ENCODE data around the gene RBM24. TPM values are rescaled to one million over a fixed set of nuclear protein-coding genes. Genes with fewer than 3 reads are reported as not detected.

The RBM24 gene
- total and polyA plus RNA-seq, 9 of the 15 experiments (the other 6 are each of a cell fraction or from before 2014, with no cell fraction given): not detected

- TF ChIP-seq ZNF507 (tag; conservative IDR thresholded peaks at IDR 0.05): no peak
- no peak for TF ChIP-seq SRSF1 (IDR thresholded peaks at IDR 0.05; ENCODE audit: low read depth, low read length)
- TF ChIP-seq ZNF76 (CRISPR knock-in tag; IDR thresholded peaks at IDR 0.05; ENCODE audit: borderline replicate concordance): no peak
- TF ChIP-seq, protein P1, sequence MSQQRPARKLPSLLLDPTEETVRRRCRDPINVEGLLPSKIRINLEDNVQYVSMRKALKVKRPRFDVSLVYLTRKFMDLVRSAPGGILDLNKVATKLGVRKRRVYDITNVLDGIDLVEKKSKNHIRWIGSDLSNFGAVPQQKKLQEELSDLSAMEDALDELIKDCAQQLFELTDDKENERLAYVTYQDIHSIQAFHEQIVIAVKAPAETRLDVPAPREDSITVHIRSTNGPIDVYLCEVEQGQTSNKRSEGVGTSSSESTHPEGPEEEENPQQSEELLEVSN (IDR thresholded peaks at IDR 0.05; ENCODE audit: borderline replicate concordance in 1 of 2, extremely low read depth in 1 of 2, insufficient read depth in 1 of 2, insufficient read length in 1 of 2, low read depth in 1 of 2, low read length in 1 of 2, poor library complexity in 1 of 2, severe bottlenecking in 1 of 2): peak in 1 of 2 experiments; percentile 44
- TF ChIP-seq POU5F1 (IDR thresholded peaks at IDR 0.05; ENCODE audit: borderline replicate concordance, low read depth, low read length, partially characterized antibody): no peak
- TF ChIP-seq RBFOX2 (IDR thresholded peaks at IDR 0.05; ENCODE audit: low read depth, low read length): 0 out of 2 replicates have a peak, but pooled peaks have one; percentile 33
- no peak for TF ChIP-seq CHD2 (IDR thresholded peaks at IDR 0.05; ENCODE audit: low read depth, low read length)
- peak; percentile 50; the same call in 1 of the 2 replicates for TF ChIP-seq NR2C2 (CRISPR knock-in tag; IDR thresholded peaks at IDR 0.05)
- TF ChIP-seq NR2C2 (tag; IDR thresholded peaks at IDR 0.05): peak; percentile 89
- TF ChIP-seq ATF7 (IDR thresholded peaks at IDR 0.05): peak; percentile 90
- TF ChIP-seq ZNF57 (CRISPR knock-in tag; IDR thresholded peaks at IDR 0.05): no peak
- no peak for TF ChIP-seq IRF1 (CRISPR knock-in tag; IDR thresholded peaks at IDR 0.05; ENCODE audit: borderline replicate concordance)
- no peak for TF ChIP-seq LARP7 (IDR thresholded peaks at IDR 0.05)
- peak; percentile 75 for TF ChIP-seq ESRRA (IDR thresholded peaks at IDR 0.05; ENCODE audit: borderline replicate concordance, low read depth)
- TF ChIP-seq, protein P2, sequence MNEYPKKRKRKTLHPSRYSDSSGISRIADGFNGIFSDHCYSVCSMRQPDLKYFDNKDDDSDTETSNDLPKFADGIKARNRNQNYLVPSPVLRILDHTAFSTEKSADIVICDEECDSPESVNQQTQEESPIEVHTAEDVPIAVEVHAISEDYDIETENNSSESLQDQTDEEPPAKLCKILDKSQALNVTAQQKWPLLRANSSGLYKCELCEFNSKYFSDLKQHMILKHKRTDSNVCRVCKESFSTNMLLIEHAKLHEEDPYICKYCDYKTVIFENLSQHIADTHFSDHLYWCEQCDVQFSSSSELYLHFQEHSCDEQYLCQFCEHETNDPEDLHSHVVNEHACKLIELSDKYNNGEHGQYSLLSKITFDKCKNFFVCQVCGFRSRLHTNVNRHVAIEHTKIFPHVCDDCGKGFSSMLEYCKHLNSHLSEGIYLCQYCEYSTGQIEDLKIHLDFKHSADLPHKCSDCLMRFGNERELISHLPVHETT (CRISPR knock-in tag; conservative IDR thresholded peaks at IDR 0.05 in 1 of 2, IDR thresholded peaks at IDR 0.05 in 1 of 2): peak in 1 of 2 experiments; percentile 57; a peak in 1 of 4 replicates
- no peak for TF ChIP-seq SAP30 (IDR thresholded peaks at IDR 0.05; ENCODE audit: borderline replicate concordance, insufficient read depth, low read depth, low read length, poor library complexity, severe bottlenecking)
- TF ChIP-seq SMC3 (conservative IDR thresholded peaks at IDR 0.05; ENCODE audit: insufficient read depth, low read depth, low read length): no peak
- no peak for TF ChIP-seq TAF1 (IDR thresholded peaks at IDR 0.05; ENCODE audit: control insufficient read depth, extremely low read depth, insufficient read depth, low read length, severe bottlenecking)
- no peak for TF ChIP-seq ELK3 (CRISPR knock-in tag; IDR thresholded peaks at IDR 0.05)
- no peak for TF ChIP-seq SMARCB1 (IDR thresholded peaks at IDR 0.05; ENCODE audit: insufficient read length, low read depth)
- TF ChIP-seq TBL1XR1 (IDR thresholded peaks at IDR 0.05; ENCODE audit: low read length in 2 of 2): no peak
- TF ChIP-seq ZNF12 (CRISPR knock-in tag; IDR thresholded peaks at IDR 0.05): no peak
- peak; percentile 33 for TF ChIP-seq EP300 (IDR thresholded peaks at IDR 0.05; ENCODE audit: low read length)
Observed at GRCh38 chr6:17311595-17312311, 30.6 kb downstream of the RBM24 start (continued).
